ACC112 (cell line): Measurements from ENCODE around the gene EZR.
A peak's percentile ranks its signal among the peaks of the same experiment; 100 is the strongest.
"Not testable (repeated sequence)": the region's sequence is repeated elsewhere in the genome, so short reads cannot be mapped to it uniquely, and the experiment has no call there.

Experiments
- H2AFZ ChIP-seq: fragments of 200-600 bp; sonication (generic); one replicate; pipeline ENCODE4 v1.6.0; 2017; ENCODE audit warnings: antibody characterized with exemption, low read length; ENCODE audit not compliant: unreplicated experiment
- H3K27ac ChIP-seq: fragments of 200-600 bp; sonication (generic); 2 replicates; pipeline ENCODE4 v1.5.1; 2014; ENCODE audit warnings: low read depth, mild to moderate bottlenecking, antibody characterized with exemption, low read length, moderate library complexity
- H3K27me3 ChIP-seq: fragments of 200-600 bp; sonication (generic); 2 replicates; pipeline ENCODE4 v1.6.1; 2014; ENCODE audit warnings: mild to moderate bottlenecking, antibody characterized with exemption, low read length, moderate library complexity, mixed read lengths; ENCODE audit not compliant: insufficient read depth
- H3K36me3 ChIP-seq: fragments of 200-600 bp; sonication (generic); 2 replicates; pipeline ENCODE4 v1.6.1; 2016; ENCODE audit warnings: mild to moderate bottlenecking, antibody characterized with exemption, low read length, moderate library complexity, mixed read lengths; ENCODE audit not compliant: insufficient read depth
- H3K4me1 ChIP-seq: fragments of 200-600 bp; sonication (generic); one replicate; pipeline ENCODE4 v1.6.1; 2016; ENCODE audit warnings: low read length, mixed read lengths; ENCODE audit not compliant: insufficient read depth, unreplicated experiment, control insufficient read depth
- H3K4me3 ChIP-seq: fragments of 200-600 bp; sonication (generic); 2 replicates; pipeline ENCODE4 v1.5.1; 2014; ENCODE audit warnings: mild to moderate bottlenecking, low read depth, low read length
- H3K79me2 ChIP-seq: fragments of 200-600 bp; sonication (generic); one replicate; pipeline ENCODE4 v1.6.0; 2016; ENCODE audit warnings: low read length; ENCODE audit not compliant: control insufficient read depth, unreplicated experiment, insufficient read depth

Gene EZR

DNA sequence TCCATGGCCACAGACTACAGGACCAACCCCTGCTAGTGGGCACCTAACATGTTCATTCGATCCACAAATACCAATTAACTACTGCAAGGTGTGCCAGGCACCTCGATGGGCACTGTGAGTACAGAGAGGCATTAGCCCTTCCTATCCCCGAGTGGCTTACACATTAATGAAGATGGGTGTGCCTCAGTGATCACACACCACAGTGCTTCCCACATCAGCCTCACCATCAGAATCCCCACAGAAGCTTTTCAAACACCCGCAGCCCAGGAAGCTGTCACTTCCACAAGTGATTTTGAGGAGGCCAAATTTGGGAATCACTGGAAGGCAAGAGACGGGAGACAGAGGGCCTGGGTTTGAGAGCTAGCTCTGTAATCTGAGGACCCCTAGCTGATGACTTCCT, 23.7 kb downstream of the EZR start:
- no peak overlapping the region for H3K27ac ChIP-seq
- H3K79me2 ChIP-seq = peaks cover 78% of the 10 kb centered on the region
- H2AFZ ChIP-seq = no peak overlapping the region
- peaks cover 23% of the 10 kb centered on the region for H3K4me1 ChIP-seq
- H3K36me3 ChIP-seq = no peaks in the 10 kb centered on the region
- no peak overlapping the region for H3K4me3 ChIP-seq
- no peaks in the 10 kb centered on the region for H3K27me3 ChIP-seq

DNA sequence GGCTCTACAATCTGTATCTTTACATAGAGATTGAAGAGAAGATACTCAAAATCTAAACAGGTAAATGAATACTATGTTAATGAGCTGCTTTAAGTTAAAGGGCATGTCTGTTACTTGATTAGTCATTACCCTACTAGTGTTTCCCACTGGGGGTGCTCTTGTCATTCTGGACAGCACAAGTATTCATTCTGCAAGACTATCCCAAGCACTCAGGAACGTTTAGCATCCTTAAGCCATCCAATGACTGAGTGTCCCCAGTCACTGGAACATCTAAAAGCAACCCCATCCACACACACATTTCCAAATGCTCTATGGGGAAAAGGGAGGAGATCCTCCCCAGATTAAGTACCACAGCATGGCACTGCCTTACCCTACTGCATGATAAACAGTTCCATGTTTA, 25.7 kb downstream of the EZR start:
- H3K27me3 ChIP-seq = no peaks in the 10 kb centered on the region
- no peak overlapping the region for H2AFZ ChIP-seq
- H3K4me3 ChIP-seq = no peak overlapping the region
- H3K27ac ChIP-seq = no peak overlapping the region
- peaks cover 10% of the 10 kb centered on the region for H3K4me1 ChIP-seq
- peaks cover 69% of the 10 kb centered on the region for H3K79me2 ChIP-seq
- H3K36me3 ChIP-seq = no peaks in the 10 kb centered on the region

GRCh38 chr6:158792505-158792904, 26.7 kb downstream of the EZR start:
- H3K4me1 ChIP-seq, H3K36me3 ChIP-seq: not testable (repeated sequence)

GRCh38 chr6:158791274-158791855, 27.8 kb downstream of the EZR start:
- Histone ChIP-seq H3K27ac (no peak overlapping the region), H3K79me2 (peaks cover 49% of the 10 kb centered on the region), H3K4me1 (no peaks in the 10 kb centered on the region), H2AFZ (no peak overlapping the region), H3K4me3 (no peak overlapping the region), H3K36me3 (peaks cover 7% of the 10 kb centered on the region; the same call in 1 of the 2 replicates), H3K27me3 (no peaks in the 10 kb centered on the region)

More at GRCh38 chr6:158792505-158792904, 26.7 kb downstream of the EZR start:
- H3K27ac ChIP-seq, H3K4me3 ChIP-seq, H3K27me3 ChIP-seq, H2AFZ ChIP-seq: not testable (repeated sequence)
- H3K79me2 ChIP-seq = peaks cover 60% of the 10 kb centered on the region

- no peak overlapping the region for H3K27ac ChIP-seq
- H3K36me3 ChIP-seq = peaks cover 24% of the 10 kb centered on the region; the same call in 1 of the 2 replicates
- H3K79me2 ChIP-seq = peaks cover 31% of the 10 kb centered on the region
- no peak overlapping the region for H3K4me3 ChIP-seq
- no peak overlapping the region for H2AFZ ChIP-seq
- H3K4me1 ChIP-seq = peaks cover 13% of the 10 kb centered on the region
- no peaks in the 10 kb centered on the region for H3K27me3 ChIP-seq
Observed at GRCh38 chr6:158789115-158789917, 29.9 kb downstream of the EZR start.

DNA sequence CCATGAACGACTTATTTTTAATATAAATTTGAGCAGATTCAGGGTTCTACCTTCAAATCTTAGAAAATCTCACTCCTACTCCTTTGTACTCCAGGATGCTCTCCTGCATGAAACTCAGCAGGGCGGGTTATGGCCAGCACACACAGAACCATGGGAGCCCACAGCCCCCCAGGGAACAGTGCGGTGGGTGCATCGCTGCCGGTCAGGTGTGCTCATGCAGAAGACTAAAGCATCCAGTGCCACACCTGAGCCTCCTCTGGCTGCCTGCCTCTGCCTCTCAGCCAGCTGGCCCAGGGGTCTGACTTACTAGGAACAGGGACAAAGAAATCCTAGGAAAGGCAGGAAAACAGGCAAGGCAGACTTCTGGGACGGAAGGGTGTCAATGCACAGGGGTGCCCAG, 31.8 kb downstream of the EZR start:
- H3K36me3 ChIP-seq = peaks cover 33% of the 10 kb centered on the region; the same call in 1 of the 2 replicates
- H3K27me3 ChIP-seq = no peaks in the 10 kb centered on the region
- H3K4me1 ChIP-seq = peaks cover 13% of the 10 kb centered on the region
- no peak overlapping the region for H3K4me3 ChIP-seq
- no peak overlapping the region for H3K27ac ChIP-seq
- H2AFZ ChIP-seq = no peak overlapping the region
- H3K79me2 ChIP-seq = peaks cover 14% of the 10 kb centered on the region

DNA sequence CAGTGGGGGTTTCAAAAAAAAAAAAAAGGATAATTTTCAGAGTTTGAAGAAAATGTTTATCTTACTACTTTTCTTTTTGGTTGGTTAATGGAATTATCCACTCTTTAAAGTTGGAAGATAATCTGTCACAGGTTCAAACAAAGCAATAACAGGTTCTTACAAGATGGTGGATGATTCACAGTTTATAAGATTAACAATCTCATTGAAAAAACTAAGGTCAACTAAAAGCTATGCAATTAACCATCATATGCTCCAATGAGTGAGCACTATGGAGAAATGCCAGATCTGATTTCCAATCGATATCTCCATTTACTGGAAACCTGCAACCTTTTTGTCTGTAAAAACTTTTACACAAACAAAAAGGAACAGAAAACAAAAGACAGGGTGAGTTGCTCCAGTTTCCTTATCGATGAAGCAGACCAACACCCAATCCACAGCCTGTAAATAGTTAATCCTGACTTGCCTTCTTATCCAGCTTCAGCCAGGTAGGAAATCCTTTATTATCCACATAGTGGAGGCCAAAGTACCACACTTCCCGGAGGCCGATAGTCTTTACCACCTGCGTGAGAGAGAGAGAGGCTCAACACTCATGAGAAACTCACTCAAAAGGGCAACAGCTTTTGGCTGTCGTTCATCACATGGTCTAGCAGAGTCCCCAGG, 32.4 kb downstream of the EZR start:
- no peak overlapping the region for H3K4me3 ChIP-seq
- no peak overlapping the region for H2AFZ ChIP-seq
- H3K79me2 ChIP-seq = peaks cover 9% of the 10 kb centered on the region
- H3K27me3 ChIP-seq = no peaks in the 10 kb centered on the region
- H3K27ac ChIP-seq = no peak overlapping the region
- H3K4me1 ChIP-seq = peaks cover 13% of the 10 kb centered on the region
- peaks cover 37% of the 10 kb centered on the region; the same call in 1 of the 2 replicates for H3K36me3 ChIP-seq

DNA sequence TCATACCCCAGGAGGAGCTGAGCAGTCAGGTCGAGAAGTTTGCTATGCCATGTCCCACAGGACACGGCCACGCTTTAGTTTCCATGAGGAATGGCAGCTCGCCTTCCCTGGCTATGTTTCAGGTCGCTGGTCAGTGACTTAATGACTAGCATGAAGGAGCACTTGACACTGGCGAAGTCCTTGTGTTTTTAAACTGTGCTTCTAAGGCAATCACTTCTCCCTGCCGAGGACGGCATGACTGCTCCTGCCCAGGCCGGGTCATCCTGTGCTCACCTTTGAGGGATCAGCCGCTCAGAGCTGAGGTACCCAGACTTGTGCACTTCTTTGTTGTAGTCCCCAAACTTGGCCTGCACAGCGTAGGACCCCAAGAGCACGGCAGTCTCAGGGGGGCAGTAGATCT, 34.1 kb downstream of the EZR start:
- H2AFZ ChIP-seq = no peak overlapping the region
- peak overlapping the region; percentile 42; the same call in 1 of the 2 replicates for H3K27ac ChIP-seq
- peaks cover 13% of the 10 kb centered on the region for H3K4me1 ChIP-seq
- peaks cover 44% of the 10 kb centered on the region for H3K36me3 ChIP-seq
- no peaks in the 10 kb centered on the region for H3K27me3 ChIP-seq
- no peak overlapping the region; the same call in 1 of the 2 replicates for H3K4me3 ChIP-seq
- no peaks in the 10 kb centered on the region for H3K79me2 ChIP-seq

- Histone ChIP-seq H3K4me1 (peaks cover 13% of the 10 kb centered on the region), H2AFZ (no peak overlapping the region), H3K27me3 (no peaks in the 10 kb centered on the region), H3K27ac (peak overlapping the region; percentile 42; the same call in 1 of the 2 replicates), H3K79me2 (no peaks in the 10 kb centered on the region), H3K4me3 (no peak overlapping the region; the same call in 1 of the 2 replicates), H3K36me3 (peaks cover 44% of the 10 kb centered on the region)
Observed at GRCh38 chr6:158784505-158784904, 34.7 kb downstream of the EZR start.

DNA sequence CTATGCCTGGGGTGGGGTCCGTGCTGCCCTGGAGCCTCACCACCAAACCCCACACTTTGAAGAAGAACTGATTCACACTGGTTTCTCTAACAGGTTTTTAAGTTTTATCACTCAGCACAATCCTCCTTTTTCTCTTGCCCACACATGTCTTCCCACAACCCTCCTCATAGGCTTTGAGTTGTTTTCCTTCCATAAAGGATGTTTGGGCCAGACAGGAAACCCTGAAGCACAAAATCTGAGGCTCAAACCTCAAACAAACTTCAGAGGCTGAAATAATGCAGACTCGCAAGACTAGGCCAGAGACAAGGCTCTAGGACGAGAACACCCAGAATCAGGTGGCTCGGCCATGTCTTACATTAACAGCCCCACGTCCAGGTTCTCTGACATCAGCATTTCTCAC, 35.3 kb downstream of the EZR start:
- Histone ChIP-seq H3K36me3 (peaks cover 44% of the 10 kb centered on the region), H3K79me2 (no peaks in the 10 kb centered on the region), H2AFZ (no peak overlapping the region), H3K27me3 (no peaks in the 10 kb centered on the region), H3K4me1 (peaks cover 13% of the 10 kb centered on the region), H3K27ac (no peak overlapping the region), H3K4me3 (no peak overlapping the region)
